ENCODE measurements around the gene AP1S1.
"Not testable (repeated sequence)": the region's sequence is repeated elsewhere in the genome, so short reads cannot be mapped to it uniquely, and the experiment has no call there.

The AP1S1 gene

DNA sequence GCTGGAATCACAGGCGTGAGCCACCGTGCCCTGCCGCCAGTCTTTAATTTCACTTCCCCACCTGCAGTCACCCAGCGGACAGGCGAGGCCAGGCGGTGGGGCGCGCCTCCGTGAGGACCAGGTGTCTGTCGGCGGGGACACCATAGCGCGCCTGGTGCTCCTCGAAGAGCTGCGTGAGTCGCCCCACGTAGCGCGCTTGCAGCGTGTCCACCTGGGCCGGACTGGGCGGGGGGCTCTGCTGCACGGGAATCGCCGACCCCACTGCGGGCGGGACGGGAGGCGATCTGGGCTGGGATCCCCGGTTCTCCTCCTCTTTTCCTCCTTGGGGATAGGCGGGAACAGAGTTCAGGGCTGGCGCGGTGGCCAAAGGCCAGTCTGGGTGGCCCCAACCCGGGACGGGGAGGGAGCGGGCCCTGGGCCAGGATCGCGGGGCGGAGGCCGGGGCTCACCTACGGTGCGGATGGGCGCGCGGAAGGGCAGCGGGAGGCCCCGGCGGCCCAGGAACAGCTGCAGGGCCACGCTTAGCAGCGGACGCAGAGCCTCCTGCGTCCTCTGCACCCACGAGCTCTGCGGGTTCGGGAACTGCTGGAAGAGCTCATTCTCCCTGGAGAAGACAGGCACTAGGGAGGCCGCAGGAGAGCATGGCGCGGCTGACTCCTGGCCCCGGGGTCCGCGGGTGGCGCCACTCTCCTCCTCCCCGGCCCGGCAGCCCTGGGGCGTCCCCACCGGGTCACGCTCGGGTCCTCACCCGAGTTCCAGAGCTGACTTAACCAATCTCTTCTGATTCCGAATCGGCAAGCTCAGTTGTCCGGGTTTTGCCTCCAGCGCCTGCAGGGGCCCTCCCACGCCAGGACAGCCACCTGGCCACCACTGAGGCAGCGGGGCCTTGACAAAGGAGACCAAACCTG lies 47.7 kb downstream of the AP1S1 start:
- DNase-seq: no peak

GRCh38 chr7:101202603-101202918 lies 48.3 kb downstream of the AP1S1 start:
- DNase-seq: no peak

DNA sequence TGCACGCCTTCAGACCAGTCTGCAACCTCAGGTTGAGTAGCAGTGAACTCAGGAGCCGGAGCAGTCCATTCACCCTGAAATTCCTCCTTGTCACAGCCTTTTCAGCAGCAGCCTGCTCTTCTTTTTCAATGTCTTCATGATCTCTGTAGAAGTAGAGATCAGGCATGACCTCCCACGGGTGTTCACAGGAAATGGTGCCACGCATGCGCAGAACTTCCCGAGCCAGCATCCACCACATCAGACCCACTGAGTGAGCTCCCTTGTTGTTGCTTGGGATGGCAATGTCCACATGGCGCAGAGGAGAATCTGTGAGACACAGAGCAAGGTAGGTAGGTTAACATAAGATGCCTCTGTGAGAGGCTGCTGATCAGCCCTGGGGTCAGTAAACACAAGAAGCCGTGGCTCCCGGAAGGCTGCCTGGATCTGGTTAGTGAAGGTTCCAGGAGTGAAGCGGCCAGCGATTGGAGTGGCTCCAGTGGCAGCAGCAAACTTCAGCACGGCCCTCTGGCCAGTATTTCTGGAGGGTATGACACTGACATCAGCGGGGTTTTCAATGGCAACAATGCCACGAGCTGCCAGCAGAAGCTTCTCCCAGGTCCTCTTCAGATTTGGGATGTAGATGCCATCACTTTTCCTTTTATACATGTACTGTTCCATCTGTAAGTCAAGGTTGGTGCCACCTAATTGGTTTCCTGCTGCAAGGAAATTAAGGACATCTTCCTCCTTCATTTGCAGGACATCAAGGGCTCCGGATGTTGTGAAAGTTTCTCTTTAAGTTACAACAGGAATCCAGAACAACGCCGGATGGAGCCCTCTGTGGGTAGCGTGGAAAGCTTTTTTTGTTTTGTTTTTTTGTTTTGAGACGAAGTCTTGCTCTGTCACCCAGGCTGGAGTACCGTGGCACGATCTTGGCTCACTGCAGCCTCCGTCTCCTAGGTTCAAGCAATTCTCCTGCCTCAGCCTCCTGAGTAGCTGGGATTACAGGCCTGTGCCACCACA lies 49.8 kb downstream of the AP1S1 start:
- not testable (repeated sequence) for DNase-seq

DNA sequence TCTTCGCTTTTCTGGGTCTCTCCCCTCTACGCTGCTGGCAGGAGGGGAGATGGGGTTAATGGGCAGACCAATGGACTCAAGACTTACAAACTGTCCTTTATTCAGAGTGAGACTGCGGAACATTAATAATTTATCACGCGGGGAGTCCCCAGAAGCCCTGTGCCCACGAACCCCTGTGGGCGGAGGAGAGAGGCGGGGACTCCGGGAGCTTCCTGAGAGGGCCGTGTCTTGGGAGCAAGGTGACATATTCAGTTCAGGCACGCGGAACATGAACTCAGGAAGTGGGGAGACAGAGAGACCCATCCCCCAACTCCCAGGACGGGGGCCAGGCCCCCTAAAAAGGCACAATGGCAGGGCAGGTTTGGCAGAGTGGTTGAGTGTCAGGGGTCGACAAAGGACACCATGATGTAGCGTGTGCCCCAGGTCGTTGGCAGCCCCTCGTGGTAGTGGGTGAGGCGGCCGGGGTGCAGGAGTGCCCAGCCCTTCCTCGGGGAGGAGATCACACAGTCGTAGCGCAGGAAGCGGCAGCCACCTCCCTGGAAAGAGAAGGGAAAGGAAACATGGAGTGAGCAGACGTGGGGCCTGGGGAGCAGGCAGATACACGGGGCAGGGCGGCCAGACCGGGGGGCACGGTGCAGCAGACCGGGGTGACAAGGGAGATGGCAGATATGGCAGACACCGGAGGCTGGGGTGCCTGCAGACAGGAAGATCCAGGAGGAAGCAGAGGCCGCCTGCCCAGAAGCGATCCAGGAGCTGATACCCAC lies 51.8 kb downstream of the AP1S1 start:
- DNase-seq: no peak

- DNase-seq: no peak
Measured at GRCh38 chr7:101206665-101207042, 52.4 kb downstream of the AP1S1 start.

GRCh38 chr7:101207459-101207858 lies 53.2 kb downstream of the AP1S1 start:
- no peak for DNase-seq

DNA sequence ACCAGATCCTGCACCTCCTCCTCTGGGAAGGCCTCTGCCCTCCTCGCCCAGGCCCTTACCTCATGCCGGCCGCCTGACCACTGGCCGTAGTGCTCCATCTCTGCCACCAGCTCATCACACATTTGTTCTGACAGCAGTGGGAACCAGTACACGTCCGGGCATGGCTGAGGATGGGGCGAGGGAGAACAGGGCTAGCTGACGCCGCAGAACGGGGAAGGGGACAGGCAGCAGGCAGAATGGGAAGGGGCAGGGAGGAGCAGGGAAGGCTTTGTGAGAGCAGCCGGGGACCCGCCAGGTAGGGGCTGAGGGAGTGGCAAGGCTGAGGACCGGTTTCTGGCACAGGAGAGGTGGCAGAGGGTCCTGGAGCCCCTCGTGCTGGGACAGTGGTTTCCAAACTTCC lies 54.5 kb downstream of the AP1S1 start:
- DNase-seq: no peak

DNA sequence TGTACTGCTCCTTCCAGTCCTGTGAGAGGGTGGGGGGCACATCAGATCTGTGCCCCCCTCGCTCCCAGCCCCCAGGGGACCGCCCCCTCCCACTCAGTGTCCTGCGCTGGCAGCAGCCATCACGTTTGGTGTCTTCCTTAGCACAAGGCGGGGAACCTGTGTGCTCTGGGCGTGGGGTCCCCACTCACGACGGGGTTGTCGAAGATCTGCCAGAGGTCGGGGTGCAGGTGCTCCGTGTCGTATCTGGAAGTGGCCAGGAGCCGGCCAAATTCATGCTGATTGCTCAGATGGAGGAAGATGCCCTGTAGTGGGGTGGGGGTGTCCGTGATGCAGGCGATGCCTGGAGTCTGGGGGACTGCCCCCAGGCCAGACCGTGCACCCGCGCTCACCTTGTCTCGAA lies 55.9 kb downstream of the AP1S1 start:
- DNase-seq: no peak

Measured in C1 segment of cervical spinal cord (tissue), 14 donors.